ENCODE data around the gene HSPA14. TPM values are rescaled to one million over a fixed set of nuclear protein-coding genes. Genes with fewer than 3 reads are reported as not detected.

Gene HSPA14
- total and polyA plus RNA-seq, 2 donors (not counting 1 experiment from before 2014, with no cell fraction given): 7.4 to 14.3 TPM

DNA sequence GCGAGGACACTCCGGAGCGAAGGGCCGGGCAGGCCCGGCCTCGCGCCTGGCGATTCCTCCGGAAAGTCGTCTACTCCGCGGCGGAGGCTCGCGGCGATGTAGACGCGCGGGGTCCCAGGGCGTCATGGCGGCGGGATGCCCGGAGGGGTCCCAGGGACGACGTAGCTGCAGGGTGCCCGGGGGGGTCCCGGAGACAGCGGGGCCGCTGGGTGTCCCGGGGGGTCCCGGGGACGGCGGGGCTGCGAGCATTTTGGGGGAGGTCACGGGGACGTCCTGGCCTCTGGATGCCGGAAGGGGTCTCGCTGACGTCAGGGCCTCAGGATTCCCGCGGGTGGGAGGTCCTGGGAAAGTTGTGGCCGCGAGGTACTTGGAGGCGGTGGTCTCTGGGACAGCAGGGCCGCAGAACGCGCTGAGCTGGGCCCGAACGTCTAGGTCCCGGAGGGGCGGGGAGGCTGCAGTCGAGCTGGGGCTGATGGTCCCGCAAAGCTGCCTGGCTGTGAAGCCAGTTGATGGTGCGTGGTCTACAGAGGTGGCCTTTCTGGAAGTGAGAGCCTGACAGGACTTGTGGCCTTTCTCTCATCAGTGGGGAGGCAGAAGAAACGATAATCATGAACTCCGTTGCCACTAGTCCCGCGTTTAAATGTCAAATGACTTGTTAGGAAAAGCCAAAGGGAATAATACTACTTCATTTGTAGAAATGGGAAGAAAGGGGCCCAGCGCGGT lies 637 bp downstream of the HSPA14 start:
- no peaks in the 10 kb centered on the region for H4K20me1 ChIP-seq (ENCODE audit: control insufficient read depth, extremely low read depth, insufficient read depth, low read length)
- DNase-seq (ENCODE audit: low read depth in 2 of 2): peak; percentile 18 to 29
- TF ChIP-seq, protein P1, sequence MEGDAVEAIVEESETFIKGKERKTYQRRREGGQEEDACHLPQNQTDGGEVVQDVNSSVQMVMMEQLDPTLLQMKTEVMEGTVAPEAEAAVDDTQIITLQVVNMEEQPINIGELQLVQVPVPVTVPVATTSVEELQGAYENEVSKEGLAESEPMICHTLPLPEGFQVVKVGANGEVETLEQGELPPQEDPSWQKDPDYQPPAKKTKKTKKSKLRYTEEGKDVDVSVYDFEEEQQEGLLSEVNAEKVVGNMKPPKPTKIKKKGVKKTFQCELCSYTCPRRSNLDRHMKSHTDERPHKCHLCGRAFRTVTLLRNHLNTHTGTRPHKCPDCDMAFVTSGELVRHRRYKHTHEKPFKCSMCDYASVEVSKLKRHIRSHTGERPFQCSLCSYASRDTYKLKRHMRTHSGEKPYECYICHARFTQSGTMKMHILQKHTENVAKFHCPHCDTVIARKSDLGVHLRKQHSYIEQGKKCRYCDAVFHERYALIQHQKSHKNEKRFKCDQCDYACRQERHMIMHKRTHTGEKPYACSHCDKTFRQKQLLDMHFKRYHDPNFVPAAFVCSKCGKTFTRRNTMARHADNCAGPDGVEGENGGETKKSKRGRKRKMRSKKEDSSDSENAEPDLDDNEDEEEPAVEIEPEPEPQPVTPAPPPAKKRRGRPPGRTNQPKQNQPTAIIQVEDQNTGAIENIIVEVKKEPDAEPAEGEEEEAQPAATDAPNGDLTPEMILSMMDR (conservative IDR thresholded peaks at IDR 0.05 in 1 of 2, IDR thresholded peaks at IDR 0.05 in 1 of 2; ENCODE audit: low read depth in 1 of 2, low read length in 2 of 2): no peak
- peak overlapping the region; percentile 92 for H3K27ac ChIP-seq (ENCODE audit: insufficient read depth, low read length)
- peak overlapping the region; percentile 85 to 92 (median 90) for H3K4me3 ChIP-seq (replicated peaks in 1 of 4; ENCODE audit: control extremely low read depth in 1 of 4, insufficient read depth in 1 of 4, low read depth in 3 of 4, low read length in 4 of 4)
- H3K9me3 ChIP-seq (ENCODE audit: control insufficient read depth, insufficient read depth, low read depth, low read length): no peaks in the 10 kb centered on the region
- peak overlapping the region; percentile 88 for H2AFZ ChIP-seq (ENCODE audit: low read length)
- no peaks in the 10 kb centered on the region for H3K4me1 ChIP-seq (ENCODE audit: control insufficient read depth, extremely low read depth, insufficient read depth, low read length)
- no peaks in the 10 kb centered on the region for H3K27me3 ChIP-seq (ENCODE audit: control insufficient read depth, insufficient read depth, low read length)
- peaks cover 9% of the 10 kb centered on the region for H3K36me3 ChIP-seq (ENCODE audit: control insufficient read depth, insufficient read depth, low read length)
- peaks cover 27% of the 10 kb centered on the region for H3K79me2 ChIP-seq (ENCODE audit: control insufficient read depth, insufficient read depth, low read length)
- peak overlapping the region; percentile 97 for H3K9ac ChIP-seq (ENCODE audit: insufficient read depth, low read length)
- H3K4me2 ChIP-seq (ENCODE audit: extremely low read depth, insufficient read depth, low read length): peak overlapping the region; percentile 94

DNA sequence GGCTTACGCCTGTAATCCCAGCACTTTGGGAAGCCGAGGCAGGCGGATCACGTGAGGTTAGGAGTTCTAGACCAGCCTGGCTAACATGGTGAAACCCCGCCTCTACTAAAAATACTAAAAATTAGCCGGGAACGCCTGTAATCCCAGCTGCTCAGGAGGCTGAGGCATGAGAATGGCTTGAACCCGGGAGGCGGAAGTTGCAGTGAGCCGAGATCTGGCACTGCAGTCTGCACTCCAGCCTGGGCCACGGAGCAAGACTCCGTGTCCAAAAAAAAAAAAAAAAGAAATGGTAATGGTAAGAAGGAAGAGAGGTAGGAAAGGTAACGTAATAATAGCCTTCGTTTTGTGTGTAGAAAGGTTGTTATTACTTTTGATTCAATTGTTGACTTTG lies 1.2 kb downstream of the HSPA14 start:
- H3K9me3 ChIP-seq (ENCODE audit: control insufficient read depth, insufficient read depth, low read depth, low read length): no peaks in the 10 kb centered on the region
- peak overlapping the region; percentile 85 to 92 (median 90) for H3K4me3 ChIP-seq (replicated peaks in 1 of 4; ENCODE audit: control extremely low read depth in 1 of 4, insufficient read depth in 1 of 4, low read depth in 3 of 4, low read length in 4 of 4)
- peaks cover 27% of the 10 kb centered on the region for H3K79me2 ChIP-seq (ENCODE audit: control insufficient read depth, insufficient read depth, low read length)
- H4K20me1 ChIP-seq (ENCODE audit: control insufficient read depth, extremely low read depth, insufficient read depth, low read length): no peaks in the 10 kb centered on the region
- peak overlapping the region; percentile 94 for H3K4me2 ChIP-seq (ENCODE audit: extremely low read depth, insufficient read depth, low read length)
- H3K27ac ChIP-seq (ENCODE audit: insufficient read depth, low read length): peak overlapping the region; percentile 92
- TF ChIP-seq, protein P1 (conservative IDR thresholded peaks at IDR 0.05 in 1 of 2, IDR thresholded peaks at IDR 0.05 in 1 of 2; ENCODE audit: low read depth in 1 of 2, low read length in 2 of 2): no peak
- TF ChIP-seq EZH2 (IDR thresholded peaks at IDR 0.05; ENCODE audit: low read length, missing control alignments): no peak
- peak overlapping the region; percentile 97 for H3K9ac ChIP-seq (ENCODE audit: insufficient read depth, low read length)
- H2AFZ ChIP-seq (ENCODE audit: low read length): no peak overlapping the region
- H3K27me3 ChIP-seq (ENCODE audit: control insufficient read depth, insufficient read depth, low read length): no peaks in the 10 kb centered on the region
- peak in 1 of 2 donors; percentile 12 for DNase-seq (ENCODE audit: low read depth in 2 of 2)
- H3K36me3 ChIP-seq (ENCODE audit: control insufficient read depth, insufficient read depth, low read length): peaks cover 9% of the 10 kb centered on the region
- no peaks in the 10 kb centered on the region for H3K4me1 ChIP-seq (ENCODE audit: control insufficient read depth, extremely low read depth, insufficient read depth, low read length)

DNA sequence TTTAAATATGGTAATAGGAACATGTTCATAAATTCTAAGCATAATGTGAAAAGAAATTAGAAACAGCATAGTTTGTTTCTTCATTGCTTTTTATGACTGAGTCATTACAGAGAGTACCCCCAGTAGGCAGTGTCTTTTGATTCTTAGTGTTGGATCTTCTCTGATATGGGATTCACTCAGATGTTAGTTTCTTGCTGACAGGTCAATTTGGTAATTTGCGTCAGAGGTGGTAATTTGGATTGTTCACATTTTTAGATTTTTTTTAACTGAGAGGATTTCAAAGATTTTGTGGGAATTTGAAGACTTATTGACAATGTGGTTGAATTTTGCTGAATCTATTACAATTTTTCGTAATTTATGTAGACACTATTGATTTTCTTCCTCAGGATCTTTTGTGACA lies 2.1 kb downstream of the HSPA14 start:
- Histone ChIP-seq H3K9me3 (ENCODE audit: control insufficient read depth, insufficient read depth, low read depth, low read length) (no peaks in the 10 kb centered on the region), H3K27me3 (ENCODE audit: control insufficient read depth, insufficient read depth, low read length) (no peaks in the 10 kb centered on the region), H3K9ac (ENCODE audit: insufficient read depth, low read length) (no peak overlapping the region), H3K36me3 (ENCODE audit: control insufficient read depth, insufficient read depth, low read length) (peaks cover 9% of the 10 kb centered on the region), H3K79me2 (ENCODE audit: control insufficient read depth, insufficient read depth, low read length) (peaks cover 27% of the 10 kb centered on the region), H2AFZ (ENCODE audit: low read length) (no peak overlapping the region), H3K27ac (ENCODE audit: insufficient read depth, low read length) (no peak overlapping the region), H3K4me2 (ENCODE audit: extremely low read depth, insufficient read depth, low read length) (no peak overlapping the region), H3K4me1 (ENCODE audit: control insufficient read depth, extremely low read depth, insufficient read depth, low read length) (no peaks in the 10 kb centered on the region), H4K20me1 (ENCODE audit: control insufficient read depth, extremely low read depth, insufficient read depth, low read length) (no peaks in the 10 kb centered on the region), H3K4me3 (replicated peaks in 1 of 4; ENCODE audit: control extremely low read depth in 1 of 4, insufficient read depth in 1 of 4, low read depth in 3 of 4, low read length in 4 of 4) (no peak overlapping the region)
- TF ChIP-seq, protein P1 (conservative IDR thresholded peaks at IDR 0.05 in 1 of 2, IDR thresholded peaks at IDR 0.05 in 1 of 2; ENCODE audit: low read depth in 1 of 2, low read length in 2 of 2): no peak
- TF ChIP-seq EZH2 (IDR thresholded peaks at IDR 0.05; ENCODE audit: low read length, missing control alignments): no peak
- DNase-seq (ENCODE audit: low read depth in 2 of 2): no peak
